ENCODE measurements around the gene DNMT3A. TPM values are rescaled to one million over a fixed set of nuclear protein-coding genes. Genes with fewer than 3 reads are reported as not detected.

The DNMT3A gene
- total and polyA plus RNA-seq, 2 donors (not counting 3 experiments of a cell fraction or from before 2014, with no cell fraction given), result 23.3 to 71.7 TPM

- BruUV-seq (replicated peaks), result no TSS peak
- no peak overlapping the region for H3K27ac ChIP-seq (ENCODE audit: insufficient read depth, low read depth, low read length)
Measured at GRCh38 chr2:25265802-25266201, 75.9 kb downstream of the DNMT3A start.

GRCh38 chr2:25265001-25265400 is 76.7 kb downstream of the DNMT3A start:
- Histone ChIP-seq H3K4me1 (ENCODE audit: control insufficient read depth, extremely low read depth, insufficient read depth, low read length) (peaks cover 12% of the 10 kb centered on the region), H3K79me2 (ENCODE audit: control insufficient read depth, insufficient read depth, low read length) (no peaks in the 10 kb centered on the region), H3K27ac (ENCODE audit: insufficient read depth, low read depth, low read length) (no peak overlapping the region), H4K20me1 (replicated peaks; ENCODE audit: control insufficient read depth, extremely low read depth, insufficient read depth, low read length) (no peaks in the 10 kb centered on the region), H3K9ac (replicated peaks; ENCODE audit: extremely low read depth, insufficient read depth, low read length) (no peak overlapping the region), H3K9me1 (replicated peaks; ENCODE audit: control insufficient read depth, extremely low read depth, insufficient read depth, low read length) (no peaks in the 10 kb centered on the region), H3K4me3 (replicated peaks in 1 of 3; ENCODE audit: insufficient read depth in 1 of 3, low read depth in 1 of 3, low read length in 3 of 3) (no peak overlapping the region), H2AFZ (ENCODE audit: low read depth, low read length) (no peak overlapping the region), H3K4me2 (ENCODE audit: insufficient read depth, low read length) (no peak overlapping the region), H3K27me3 (ENCODE audit: control insufficient read depth in 2 of 2, insufficient read depth in 2 of 2, low read length in 2 of 2) (no peaks in the 10 kb centered on the region), H3K9me3 (replicated peaks; ENCODE audit: control insufficient read depth, insufficient read depth, low read length) (no peaks in the 10 kb centered on the region), H3K36me3 (ENCODE audit: control insufficient read depth in 2 of 2, extremely low read depth in 1 of 2, insufficient read depth in 2 of 2, low read length in 2 of 2) (peaks cover 0 to 8% of the 10 kb centered on the region in 2 experiments)
- TF ChIP-seq FOS (IDR thresholded peaks at IDR 0.05; ENCODE audit: borderline replicate concordance, insufficient read depth, low read length), result no peak
- TF ChIP-seq POLR2AphosphoS5 (IDR thresholded peaks at IDR 0.05; ENCODE audit: insufficient read depth, low read depth, low read length), result no peak
- no peak for TF ChIP-seq MAX (IDR thresholded peaks at IDR 0.05; ENCODE audit: insufficient read depth, insufficient read length)
- no peak for TF ChIP-seq JUN (IDR thresholded peaks at IDR 0.05; ENCODE audit: borderline replicate concordance, insufficient read depth, insufficient read length, low read depth)
- TF ChIP-seq POLR2A (IDR thresholded peaks at IDR 0.05; ENCODE audit: low read depth, low read length), result no peak
- TF ChIP-seq MYC (IDR thresholded peaks at IDR 0.05; ENCODE audit: low read depth, low read length), result no peak
- no peak for TF ChIP-seq GATA2 (IDR thresholded peaks at IDR 0.05; ENCODE audit: insufficient read depth, insufficient read length, low read depth, low read length)
- TF ChIP-seq EZH2 (IDR thresholded peaks at IDR 0.05; ENCODE audit: borderline replicate concordance, low read depth, low read length, severe bottlenecking), result no peak
- no peak for TF ChIP-seq CTCF (IDR thresholded peaks at IDR 0.05; ENCODE audit: extremely low read depth in 1 of 2, insufficient read depth in 1 of 2, low read depth in 1 of 2, low read length in 2 of 2)
- BruUV-seq (replicated peaks), result no TSS peak
- intact Hi-C loops (cut with micrococcal nuclease), result no loop called here
- ChIA-PET POLR2A (no interaction called here), CTCF (interaction anchor here (0.6 kb wide), 1 partner anchor 51 kb away, joined by 3 read pairs; no protein-coding TSS in a partner anchor)
- dilution Hi-C loops (cut with MboI; ENCODE audit: extremely low pct_ligation_motif_present, low sequenced_read_pairs), result no loop called here
- FAIRE-seq (no peak), DNase-seq (ENCODE audit: low read depth, low spot score) (no peak)

More at GRCh38 chr2:25265802-25266201, 75.9 kb downstream of the DNMT3A start:
- Histone ChIP-seq H3K27me3 (ENCODE audit: control insufficient read depth in 2 of 2, insufficient read depth in 2 of 2, low read length in 2 of 2) (no peaks in the 10 kb centered on the region), H4K20me1 (replicated peaks; ENCODE audit: control insufficient read depth, extremely low read depth, insufficient read depth, low read length) (no peaks in the 10 kb centered on the region), H3K9ac (replicated peaks; ENCODE audit: extremely low read depth, insufficient read depth, low read length) (no peak overlapping the region), H3K4me3 (replicated peaks in 1 of 3; ENCODE audit: insufficient read depth in 1 of 3, low read depth in 1 of 3, low read length in 3 of 3) (no peak overlapping the region), H3K79me2 (ENCODE audit: control insufficient read depth, insufficient read depth, low read length) (no peaks in the 10 kb centered on the region), H3K9me1 (replicated peaks; ENCODE audit: control insufficient read depth, extremely low read depth, insufficient read depth, low read length) (no peaks in the 10 kb centered on the region), H3K9me3 (replicated peaks; ENCODE audit: control insufficient read depth, insufficient read depth, low read length) (no peaks in the 10 kb centered on the region), H3K4me2 (ENCODE audit: insufficient read depth, low read length) (no peak overlapping the region), H2AFZ (ENCODE audit: low read depth, low read length) (no peak overlapping the region), H3K36me3 (ENCODE audit: control insufficient read depth in 2 of 2, extremely low read depth in 1 of 2, insufficient read depth in 2 of 2, low read length in 2 of 2) (peaks cover 0 to 7% of the 10 kb centered on the region in 2 experiments), H3K4me1 (ENCODE audit: control insufficient read depth, extremely low read depth, insufficient read depth, low read length) (peaks cover 12% of the 10 kb centered on the region)
- ChIA-PET POLR2A (interaction anchor here (0.6 kb wide), 1 partner anchor 35 kb away, joined by 3 read pairs; no protein-coding TSS in a partner anchor), CTCF (interaction anchor here (0.6 to 1.5 kb wide), 3 partner anchors 11 to 51 kb away, joined by 3 to 4 read pairs (median 3); no protein-coding TSS in a partner anchor)
- dilution Hi-C loops (cut with MboI; ENCODE audit: extremely low pct_ligation_motif_present, low sequenced_read_pairs) (no loop called here), intact Hi-C loops (cut with micrococcal nuclease) (no loop called here)
- TF ChIP-seq MAX (IDR thresholded peaks at IDR 0.05; ENCODE audit: insufficient read depth, insufficient read length) (no peak), FOS (IDR thresholded peaks at IDR 0.05; ENCODE audit: borderline replicate concordance, insufficient read depth, low read length) (no peak), GATA2 (IDR thresholded peaks at IDR 0.05; ENCODE audit: insufficient read depth, insufficient read length, low read depth, low read length) (no peak), POLR2A (IDR thresholded peaks at IDR 0.05; ENCODE audit: low read depth, low read length) (no peak), POLR2AphosphoS5 (IDR thresholded peaks at IDR 0.05; ENCODE audit: insufficient read depth, low read depth, low read length) (no peak), MYC (IDR thresholded peaks at IDR 0.05; ENCODE audit: low read depth, low read length) (no peak)
- FAIRE-seq (no peak), DNase-seq (ENCODE audit: low read depth, low spot score) (no peak)
